ENCODE results near the gene TUBGCP5.

- TF ChIP-seq EZH2phosphoT487 (IDR thresholded peaks at IDR 0.05; ENCODE audit: borderline replicate concordance, low read length) = no peak
- TF ChIP-seq, protein P1, sequence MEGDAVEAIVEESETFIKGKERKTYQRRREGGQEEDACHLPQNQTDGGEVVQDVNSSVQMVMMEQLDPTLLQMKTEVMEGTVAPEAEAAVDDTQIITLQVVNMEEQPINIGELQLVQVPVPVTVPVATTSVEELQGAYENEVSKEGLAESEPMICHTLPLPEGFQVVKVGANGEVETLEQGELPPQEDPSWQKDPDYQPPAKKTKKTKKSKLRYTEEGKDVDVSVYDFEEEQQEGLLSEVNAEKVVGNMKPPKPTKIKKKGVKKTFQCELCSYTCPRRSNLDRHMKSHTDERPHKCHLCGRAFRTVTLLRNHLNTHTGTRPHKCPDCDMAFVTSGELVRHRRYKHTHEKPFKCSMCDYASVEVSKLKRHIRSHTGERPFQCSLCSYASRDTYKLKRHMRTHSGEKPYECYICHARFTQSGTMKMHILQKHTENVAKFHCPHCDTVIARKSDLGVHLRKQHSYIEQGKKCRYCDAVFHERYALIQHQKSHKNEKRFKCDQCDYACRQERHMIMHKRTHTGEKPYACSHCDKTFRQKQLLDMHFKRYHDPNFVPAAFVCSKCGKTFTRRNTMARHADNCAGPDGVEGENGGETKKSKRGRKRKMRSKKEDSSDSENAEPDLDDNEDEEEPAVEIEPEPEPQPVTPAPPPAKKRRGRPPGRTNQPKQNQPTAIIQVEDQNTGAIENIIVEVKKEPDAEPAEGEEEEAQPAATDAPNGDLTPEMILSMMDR (IDR thresholded peaks at IDR 0.05; ENCODE audit: low read depth, low read length, poor library complexity, severe bottlenecking) = no peak
These were observed 77.6 kb downstream of the TUBGCP5 start for GRCh38 chr15:22961762-22962161.

Data from DOHH2 (cell line).